Coronary artery (tissue), 2 donors: ENCODE results near the gene ACYP2.
"Not testable (repeated sequence)": the region's sequence is repeated elsewhere in the genome, so short reads cannot be mapped to it uniquely, and the experiment has no call there.

Experiments
- DNase-seq: peaks from one replicate; pipeline ENCODE4 v3.0.0-alpha.2; 2017; ENCODE audit warnings: low spot score
- H3K27ac ChIP-seq, 2 donors: fragments of 200-600 bp; sonication (generic); one replicate each; pipeline ENCODE4 v1.5.1; 2016 to 2019
- H3K4me3 ChIP-seq: fragments of 200-600 bp; sonication (generic); 2 replicates; pipeline ENCODE4 v1.5.1; 2016; ENCODE audit warnings: mild to moderate bottlenecking, moderate library complexity
- TF ChIP-seq, protein P1 (sequence below): fragments of 200-600 bp; sonication (generic); IDR thresholded peaks from one replicate; pipeline ENCODE4 v1.5.1; 2019; ENCODE audit warnings: antibody characterized with exemption

Gene ACYP2

DNA sequence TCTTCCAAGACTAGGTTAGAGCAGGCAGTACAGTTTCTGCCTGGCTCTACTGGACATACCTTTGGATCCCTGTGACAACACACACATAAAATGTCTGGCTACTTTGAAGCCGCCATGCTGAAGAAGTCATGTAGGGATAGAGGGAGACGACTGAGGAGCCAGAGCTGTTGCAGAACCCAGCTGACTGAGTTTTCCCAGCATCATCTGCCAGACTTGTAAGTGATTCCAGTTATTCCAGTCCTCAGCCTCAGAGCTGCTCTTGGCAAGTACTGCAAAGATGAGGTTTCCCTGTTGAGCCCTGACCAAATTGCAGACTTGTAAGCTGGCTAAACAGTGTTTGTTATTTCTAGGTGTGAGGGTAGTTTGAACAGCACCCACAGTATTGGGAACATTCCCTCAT is 172.1 kb downstream of the ACYP2 start:
- TF ChIP-seq, protein P1, sequence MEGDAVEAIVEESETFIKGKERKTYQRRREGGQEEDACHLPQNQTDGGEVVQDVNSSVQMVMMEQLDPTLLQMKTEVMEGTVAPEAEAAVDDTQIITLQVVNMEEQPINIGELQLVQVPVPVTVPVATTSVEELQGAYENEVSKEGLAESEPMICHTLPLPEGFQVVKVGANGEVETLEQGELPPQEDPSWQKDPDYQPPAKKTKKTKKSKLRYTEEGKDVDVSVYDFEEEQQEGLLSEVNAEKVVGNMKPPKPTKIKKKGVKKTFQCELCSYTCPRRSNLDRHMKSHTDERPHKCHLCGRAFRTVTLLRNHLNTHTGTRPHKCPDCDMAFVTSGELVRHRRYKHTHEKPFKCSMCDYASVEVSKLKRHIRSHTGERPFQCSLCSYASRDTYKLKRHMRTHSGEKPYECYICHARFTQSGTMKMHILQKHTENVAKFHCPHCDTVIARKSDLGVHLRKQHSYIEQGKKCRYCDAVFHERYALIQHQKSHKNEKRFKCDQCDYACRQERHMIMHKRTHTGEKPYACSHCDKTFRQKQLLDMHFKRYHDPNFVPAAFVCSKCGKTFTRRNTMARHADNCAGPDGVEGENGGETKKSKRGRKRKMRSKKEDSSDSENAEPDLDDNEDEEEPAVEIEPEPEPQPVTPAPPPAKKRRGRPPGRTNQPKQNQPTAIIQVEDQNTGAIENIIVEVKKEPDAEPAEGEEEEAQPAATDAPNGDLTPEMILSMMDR, result no peak
- no peak for DNase-seq
- no peak overlapping the region for H3K27ac ChIP-seq
- no peak overlapping the region for H3K4me3 ChIP-seq

DNA sequence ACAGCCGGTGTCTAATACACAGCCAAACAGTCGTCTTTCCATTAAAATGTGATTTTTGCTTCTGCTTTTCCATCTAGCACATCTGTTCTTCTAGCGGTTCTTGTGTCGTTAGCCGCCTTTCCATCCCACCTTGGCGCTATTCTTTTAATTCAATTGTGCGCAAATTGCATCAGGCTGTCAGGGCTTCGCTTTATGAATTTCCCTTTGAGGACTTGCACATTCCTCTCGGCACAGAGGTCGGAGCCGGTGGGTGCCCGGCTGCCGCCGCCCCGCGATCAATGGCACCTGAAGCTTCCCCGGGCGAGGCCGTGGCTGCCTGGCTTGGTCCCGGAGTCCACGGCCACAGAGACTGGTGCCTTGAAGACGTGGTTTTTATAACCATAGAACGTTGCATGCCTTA is 174.5 kb downstream of the ACYP2 start:
- peak overlapping the region in 1 of 2 donors; percentile 47 for H3K27ac ChIP-seq
- no peak for DNase-seq
- H3K4me3 ChIP-seq, result no peak overlapping the region
- TF ChIP-seq, protein P1, result no peak

DNA sequence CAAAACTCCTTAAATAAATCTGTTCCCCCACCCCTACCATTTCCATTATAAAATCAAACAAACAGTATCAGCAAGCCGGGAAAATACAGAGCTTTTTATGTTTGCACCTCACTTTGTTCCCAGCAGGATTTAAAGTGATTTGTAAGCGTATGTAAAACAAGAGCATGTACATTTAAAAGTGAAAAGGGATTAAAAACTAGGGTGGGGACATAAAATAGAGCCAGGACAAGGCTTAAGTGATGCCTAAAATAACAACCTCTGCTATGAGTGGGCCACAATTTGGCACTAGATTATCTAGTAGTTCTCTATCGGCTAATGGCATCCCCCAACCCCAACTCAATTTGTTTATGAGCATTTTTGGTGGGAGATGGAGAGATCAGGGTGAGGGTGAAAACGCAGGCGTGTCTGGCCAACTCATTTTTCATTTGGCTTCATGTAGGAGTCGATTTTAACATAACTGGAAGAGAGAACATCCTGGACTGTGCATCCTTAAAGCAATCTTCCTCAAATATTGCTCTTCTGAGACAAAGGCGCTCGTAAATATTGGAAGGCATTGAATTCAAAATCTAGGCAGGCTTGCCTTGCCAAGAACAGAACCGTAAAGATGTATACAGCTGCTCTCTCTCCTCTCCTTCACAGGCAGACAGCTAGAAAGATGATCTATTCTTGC is 175.1 kb downstream of the ACYP2 start:
- TF ChIP-seq, protein P1, result no peak
- Histone ChIP-seq H3K27ac (peak overlapping the region in 1 of 2 donors; percentile 47), H3K4me3 (no peak overlapping the region)
- no peak for DNase-seq

DNA sequence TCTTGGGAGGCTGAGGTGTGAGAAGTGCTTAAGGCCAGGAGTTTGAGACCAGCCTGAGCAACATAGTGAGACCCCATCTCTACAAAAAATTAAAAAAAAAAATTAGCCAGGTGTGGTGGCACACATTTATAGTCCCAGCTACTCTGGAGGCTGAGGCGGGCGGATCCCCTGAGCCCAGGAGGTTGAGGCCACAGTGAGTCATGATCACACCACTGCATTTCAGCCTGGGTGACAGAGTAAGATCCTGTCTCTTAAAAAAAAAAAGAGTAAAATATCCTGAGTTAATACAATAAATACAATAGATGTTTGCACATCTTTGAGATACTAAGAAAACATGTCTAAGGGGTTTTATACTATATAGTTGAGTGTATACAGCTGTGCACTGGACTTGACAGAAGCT is 179.2 kb downstream of the ACYP2 start:
- not testable (repeated sequence) for DNase-seq, H3K4me3 ChIP-seq, H3K27ac ChIP-seq

DNA sequence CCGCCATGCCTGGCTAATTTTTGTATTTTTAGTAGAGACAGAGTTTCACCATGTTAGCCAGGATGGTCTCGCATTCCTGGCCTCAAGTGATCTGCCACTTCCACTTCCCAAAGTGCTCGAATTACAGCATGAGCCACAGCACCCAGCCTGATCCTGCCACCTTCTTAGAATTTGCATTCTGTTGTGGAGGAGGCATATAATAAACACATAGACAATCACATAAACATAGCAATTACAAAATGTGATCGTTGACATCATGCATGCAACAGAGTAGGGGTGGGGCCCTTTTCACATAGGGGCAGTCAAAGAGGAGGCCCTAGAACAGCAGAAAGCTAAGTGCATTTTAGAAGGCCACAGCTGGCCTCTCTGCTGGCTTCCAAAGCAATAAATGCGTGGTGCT is 180.5 kb downstream of the ACYP2 start:
- no peak for DNase-seq
- Histone ChIP-seq H3K4me3 (no peak overlapping the region), H3K27ac (no peak overlapping the region)
- TF ChIP-seq, protein P1, result no peak

DNA sequence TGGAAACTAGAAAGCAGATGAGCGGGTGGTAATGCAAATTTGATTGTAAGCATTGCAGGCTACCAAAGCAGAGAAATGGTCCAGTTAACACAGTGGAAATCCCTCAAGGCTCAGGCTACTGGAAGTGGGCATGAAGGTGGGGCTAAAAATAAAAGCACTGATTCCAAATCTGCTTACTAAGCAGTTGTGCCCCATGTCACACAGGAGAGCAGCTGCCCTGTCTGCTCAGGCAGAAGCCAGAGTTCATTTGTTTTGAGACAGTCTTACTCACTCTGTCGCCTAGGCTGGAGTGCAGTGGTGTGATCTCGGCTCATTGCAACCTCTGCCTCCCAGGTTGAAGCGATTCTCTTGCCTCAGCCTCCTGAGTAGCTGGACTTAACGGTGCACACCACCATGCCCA is 183.1 kb downstream of the ACYP2 start:
- H3K4me3 ChIP-seq, result no peak overlapping the region
- TF ChIP-seq, protein P1, result no peak

DNA sequence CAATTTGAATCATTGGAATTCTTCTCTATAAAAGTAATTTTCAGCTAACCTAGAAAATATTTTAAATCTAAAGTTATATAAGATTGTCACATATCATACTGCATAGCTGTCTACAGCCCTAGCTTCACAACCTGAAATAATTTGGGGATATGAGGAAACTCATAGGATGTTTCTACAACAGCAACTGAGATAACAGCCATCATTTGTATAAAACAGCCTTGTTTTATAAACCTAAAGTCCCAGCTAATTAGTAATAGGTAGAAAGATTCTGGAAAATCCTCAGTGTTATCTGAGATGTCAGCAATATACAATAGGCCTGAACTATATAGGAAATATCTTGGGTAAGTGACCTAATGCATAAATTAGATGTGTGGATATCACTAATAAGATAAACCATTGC is 188.2 kb downstream of the ACYP2 start:
- Histone ChIP-seq H3K4me3 (no peak overlapping the region), H3K27ac (no peak overlapping the region)
- no peak for DNase-seq
- TF ChIP-seq, protein P1, result no peak

More for the DNA sequence above, 183.1 kb downstream of the ACYP2 start:
- no peak overlapping the region for H3K27ac ChIP-seq
- no peak for DNase-seq
